ENCODE measurements around the gene FSTL4. TPM values are rescaled to one million over a fixed set of nuclear protein-coding genes. Genes with fewer than 3 reads are reported as not detected.

The FSTL4 gene
- total RNA-seq, 2 donors from 2014 or later = not detected

GRCh38 chr5:133242221-133242835 lies 370.0 kb downstream of the FSTL4 start:
- DNase-seq (ENCODE audit: low spot score in 2 of 2) (no peak), ATAC-seq (no peak)
- Mint-ChIP-seq H3K36me3 (no peaks in the 10 kb centered on the region), H3K9me3 (no peaks in the 10 kb centered on the region), H3K27ac (no peak overlapping the region)

- Mint-ChIP-seq H3K27ac (no peak overlapping the region), H3K9me3 (no peaks in the 10 kb centered on the region), H3K36me3 (no peaks in the 10 kb centered on the region)
- DNase-seq (ENCODE audit: low spot score in 2 of 2) = no peak
- ATAC-seq = no peak
Observed at GRCh38 chr5:133241179-133242092, 370.9 kb downstream of the FSTL4 start.

- Mint-ChIP-seq H3K27ac (no peak overlapping the region), H3K36me3 (no peaks in the 10 kb centered on the region), H3K9me3 (no peaks in the 10 kb centered on the region)
- ATAC-seq (peak; percentile 75 to 92), DNase-seq (ENCODE audit: low spot score in 2 of 2) (peak in 1 of 2 donors; percentile 16)
Observed at GRCh38 chr5:133240425-133241091, 371.8 kb downstream of the FSTL4 start.

GRCh38 chr5:133238426-133239205 lies 373.7 kb downstream of the FSTL4 start:
- Mint-ChIP-seq H3K36me3 (no peaks in the 10 kb centered on the region), H3K27ac (no peak overlapping the region), H3K9me3 (no peaks in the 10 kb centered on the region)
- DNase-seq (ENCODE audit: low spot score in 2 of 2) (peak in 1 of 2 donors; percentile 18), ATAC-seq (no peak)

- Mint-ChIP-seq H3K27ac (no peak overlapping the region), H3K9me3 (no peaks in the 10 kb centered on the region), H3K36me3 (no peaks in the 10 kb centered on the region)
- DNase-seq (ENCODE audit: low spot score in 2 of 2) (peak in 1 of 2 donors; percentile 50), ATAC-seq (no peak)
Observed at GRCh38 chr5:133236976-133237375, 375.4 kb downstream of the FSTL4 start.

GRCh38 chr5:133236541-133236951 lies 375.8 kb downstream of the FSTL4 start:
- DNase-seq (ENCODE audit: low spot score in 2 of 2) (peak in 1 of 2 donors; percentile 33), ATAC-seq (no peak)
- H3K9me3 Mint-ChIP-seq = no peaks in the 10 kb centered on the region
- H3K36me3 Mint-ChIP-seq = no peaks in the 10 kb centered on the region
- no peak overlapping the region for H3K27ac Mint-ChIP-seq

- DNase-seq (ENCODE audit: low spot score in 2 of 2) = peak in 1 of 2 donors; percentile 1
- Mint-ChIP-seq H3K27ac (no peak overlapping the region), H3K9me3 (no peaks in the 10 kb centered on the region), H3K36me3 (no peaks in the 10 kb centered on the region)
- ATAC-seq = no peak
Observed at GRCh38 chr5:133235696-133236426, 376.5 kb downstream of the FSTL4 start.

- no peak for DNase-seq (ENCODE audit: low spot score in 2 of 2)
- Mint-ChIP-seq H3K27ac (no peak overlapping the region), H3K9me3 (no peaks in the 10 kb centered on the region), H3K36me3 (no peaks in the 10 kb centered on the region)
- no peak for ATAC-seq
Observed at GRCh38 chr5:133234911-133235310, 377.4 kb downstream of the FSTL4 start.

GRCh38 chr5:133234273-133234672 lies 378.1 kb downstream of the FSTL4 start:
- Mint-ChIP-seq H3K9me3 (no peaks in the 10 kb centered on the region), H3K36me3 (no peaks in the 10 kb centered on the region), H3K27ac (no peak overlapping the region)

GRCh38 chr5:133233616-133234015 lies 378.7 kb downstream of the FSTL4 start:
- Mint-ChIP-seq H3K9me3 (no peaks in the 10 kb centered on the region), H3K36me3 (no peaks in the 10 kb centered on the region), H3K27ac (no peak overlapping the region)
- DNase-seq (ENCODE audit: low spot score in 2 of 2) (no peak), ATAC-seq (no peak)

More at GRCh38 chr5:133234273-133234672, 378.1 kb downstream of the FSTL4 start:
- ATAC-seq (no peak), DNase-seq (ENCODE audit: low spot score in 2 of 2) (no peak)

- Mint-ChIP-seq H3K36me3 (no peaks in the 10 kb centered on the region), H3K9me3 (no peaks in the 10 kb centered on the region), H3K27ac (no peak overlapping the region)
- no peak for ATAC-seq
- no peak for DNase-seq (ENCODE audit: low spot score in 2 of 2)
Observed at GRCh38 chr5:133232911-133233310, 379.4 kb downstream of the FSTL4 start.

GRCh38 chr5:133232435-133232834 lies 379.9 kb downstream of the FSTL4 start:
- H3K27ac Mint-ChIP-seq = no peak overlapping the region
- H3K36me3 Mint-ChIP-seq = no peaks in the 10 kb centered on the region
- no peaks in the 10 kb centered on the region for H3K9me3 Mint-ChIP-seq
- DNase-seq (ENCODE audit: low spot score in 2 of 2) (no peak), ATAC-seq (no peak)

GRCh38 chr5:133232011-133232410 lies 380.3 kb downstream of the FSTL4 start:
- Mint-ChIP-seq H3K27ac (peak overlapping the region in 1 of 2 donors; percentile 25), H3K9me3 (no peaks in the 10 kb centered on the region), H3K36me3 (no peaks in the 10 kb centered on the region)
- DNase-seq (ENCODE audit: low spot score in 2 of 2) (no peak), ATAC-seq (no peak)

- Mint-ChIP-seq H3K9me3 (no peaks in the 10 kb centered on the region), H3K27ac (no peak overlapping the region), H3K36me3 (no peaks in the 10 kb centered on the region)
- ATAC-seq (no peak), DNase-seq (ENCODE audit: low spot score in 2 of 2) (no peak)
Observed at GRCh38 chr5:133230823-133231578, 381.3 kb downstream of the FSTL4 start.

GRCh38 chr5:133229931-133230664 lies 382.2 kb downstream of the FSTL4 start:
- no peaks in the 10 kb centered on the region for H3K9me3 Mint-ChIP-seq
- DNase-seq (ENCODE audit: low spot score in 2 of 2) (no peak), ATAC-seq (peak; percentile 29 to 69)
- peak overlapping the region in 1 of 2 donors; percentile 45 for H3K27ac Mint-ChIP-seq
- H3K36me3 Mint-ChIP-seq = no peaks in the 10 kb centered on the region
